ENCODE measurements around the gene CAMK4.

- TF ChIP-seq POLR2A (IDR thresholded peaks at IDR 0.05) (no peak), CTCF (IDR thresholded peaks at IDR 0.05) (no peak), POLR2AphosphoS5 (IDR thresholded peaks at IDR 0.05) (no peak), EP300 (IDR thresholded peaks at IDR 0.05) (no peak)
These were observed 10.0 kb upstream of the CAMK4 start for GRCh38 chr5:111214052-111214742.

All from gastroesophageal sphincter (tissue), 3 donors.